Loucy (cell line): ENCODE results near the gene TGFBR3L.
A peak's percentile ranks its signal among the peaks of the same experiment; 100 is the strongest.

Experiments
- H2AFZ ChIP-seq: fragments of 200-600 bp; sonication (generic); 2 replicates; pipeline ENCODE4 v1.6.0; 2016; ENCODE audit warnings: antibody characterized with exemption, mild to moderate bottlenecking, low read length, moderate library complexity
- H3F3A ChIP-seq: fragments of 200-600 bp; 2 replicates; pipeline ENCODE4 v1.6.0; 2016; ENCODE audit warnings: antibody characterized with exemption, low read depth, mild to moderate bottlenecking
- H3K27me3 ChIP-seq: fragments of 200-600 bp; sonication (generic); 2 replicates; pipeline ENCODE4 v1.6.1; 2014; ENCODE audit warnings: low read length, mild to moderate bottlenecking; ENCODE audit not compliant: insufficient read depth, poor library complexity, severe bottlenecking
- H3K36me3 ChIP-seq: fragments of 200-600 bp; sonication (generic); 2 replicates; pipeline ENCODE4 v1.6.1; 2016; ENCODE audit warnings: low read length; ENCODE audit not compliant: insufficient read depth
- H3K4me1 ChIP-seq: fragments of 200-600 bp; sonication (generic); 2 replicates; pipeline ENCODE4 v1.5.1; 2014; ENCODE audit warnings: low read length, mild to moderate bottlenecking; ENCODE audit not compliant: insufficient read depth, poor library complexity, severe bottlenecking
- H3K4me2 ChIP-seq: fragments of 200-600 bp; sonication (generic); 2 replicates; pipeline ENCODE4 v1.6.0; 2014; ENCODE audit warnings: antibody characterized with exemption, low read length, low read depth, mild to moderate bottlenecking; ENCODE audit not compliant: poor library complexity, severe bottlenecking
- H3K4me3 ChIP-seq: fragments of 200-600 bp; sonication (generic); 2 replicates; pipeline ENCODE4 v1.5.1; 2014; ENCODE audit warnings: low read length, mild to moderate bottlenecking, mixed read lengths; ENCODE audit not compliant: poor library complexity, severe bottlenecking
- H3K79me2 ChIP-seq: fragments of 200-600 bp; sonication (generic); 2 replicates; pipeline ENCODE4 v1.6.1; 2014; ENCODE audit warnings: low read length; ENCODE audit not compliant: insufficient read depth
- H3K9ac ChIP-seq: fragments of 200-600 bp; sonication (generic); 2 replicates; pipeline ENCODE4 v1.6.0; 2014; ENCODE audit warnings: mild to moderate bottlenecking, low read depth, low read length, moderate library complexity; ENCODE audit not compliant: poor library complexity, severe bottlenecking
- H3K9me2 ChIP-seq: fragments of 200-600 bp; sonication (generic); replicated peaks from 2 replicates; pipeline ENCODE4 v1.6.1; 2016; ENCODE audit warnings: low read depth, low read length, mixed read lengths
- H3K9me3 ChIP-seq: fragments of 200-600 bp; sonication (generic); 2 replicates; pipeline ENCODE4 v1.6.1; 2014; ENCODE audit warnings: mild to moderate bottlenecking, antibody characterized with exemption, low read length, low read depth; ENCODE audit not compliant: insufficient read depth
- H4K20me1 ChIP-seq: fragments of 200-600 bp; sonication (generic); 2 replicates; pipeline ENCODE4 v1.6.0; 2014; ENCODE audit warnings: antibody characterized with exemption, low read length, mild to moderate bottlenecking; ENCODE audit not compliant: insufficient read depth, poor library complexity, severe bottlenecking
- EZH2phosphoT487 ChIP-seq: fragments of 200-600 bp; IDR thresholded peaks from 2 replicates; pipeline ENCODE4 v1.6.1; 2018; ENCODE audit warnings: antibody characterized with exemption, mild to moderate bottlenecking, moderate library complexity, borderline replicate concordance
- TF ChIP-seq, protein P1 (sequence below): fragments of 200-600 bp; sonication (generic); conservative IDR thresholded peaks from 2 replicates; pipeline ENCODE4 v1.5.1; 2014; ENCODE audit warnings: mild to moderate bottlenecking, antibody characterized with exemption, low read length

The TGFBR3L gene

DNA sequence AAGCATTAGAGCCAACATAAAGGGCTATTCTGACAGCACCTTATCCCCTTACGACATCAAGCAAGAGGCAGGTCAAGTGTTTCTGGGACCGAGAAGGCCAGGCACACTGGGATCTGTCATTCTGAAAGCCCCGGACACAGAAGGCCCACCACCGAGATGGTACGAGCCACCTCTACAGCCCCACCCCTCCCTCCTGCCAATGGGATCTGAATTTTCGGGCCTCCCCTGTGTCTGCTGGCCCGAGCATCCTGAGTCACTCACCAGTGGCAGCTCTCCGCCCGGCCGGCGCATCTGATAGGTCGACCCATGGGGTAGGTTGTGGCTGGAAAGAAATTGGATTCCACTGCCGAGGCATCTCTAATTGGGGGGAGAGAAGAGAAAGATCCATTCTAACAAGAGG lies 26.2 kb downstream of the TGFBR3L start:
- no peak for TF ChIP-seq EZH2phosphoT487
- TF ChIP-seq, protein P1, sequence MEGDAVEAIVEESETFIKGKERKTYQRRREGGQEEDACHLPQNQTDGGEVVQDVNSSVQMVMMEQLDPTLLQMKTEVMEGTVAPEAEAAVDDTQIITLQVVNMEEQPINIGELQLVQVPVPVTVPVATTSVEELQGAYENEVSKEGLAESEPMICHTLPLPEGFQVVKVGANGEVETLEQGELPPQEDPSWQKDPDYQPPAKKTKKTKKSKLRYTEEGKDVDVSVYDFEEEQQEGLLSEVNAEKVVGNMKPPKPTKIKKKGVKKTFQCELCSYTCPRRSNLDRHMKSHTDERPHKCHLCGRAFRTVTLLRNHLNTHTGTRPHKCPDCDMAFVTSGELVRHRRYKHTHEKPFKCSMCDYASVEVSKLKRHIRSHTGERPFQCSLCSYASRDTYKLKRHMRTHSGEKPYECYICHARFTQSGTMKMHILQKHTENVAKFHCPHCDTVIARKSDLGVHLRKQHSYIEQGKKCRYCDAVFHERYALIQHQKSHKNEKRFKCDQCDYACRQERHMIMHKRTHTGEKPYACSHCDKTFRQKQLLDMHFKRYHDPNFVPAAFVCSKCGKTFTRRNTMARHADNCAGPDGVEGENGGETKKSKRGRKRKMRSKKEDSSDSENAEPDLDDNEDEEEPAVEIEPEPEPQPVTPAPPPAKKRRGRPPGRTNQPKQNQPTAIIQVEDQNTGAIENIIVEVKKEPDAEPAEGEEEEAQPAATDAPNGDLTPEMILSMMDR, result no peak
- Histone ChIP-seq H3K4me1 (peaks cover 6% of the 10 kb centered on the region), H3K79me2 (peaks cover 31% of the 10 kb centered on the region), H3K9ac (no peak overlapping the region), H4K20me1 (no peaks in the 10 kb centered on the region), H3K27me3 (no peaks in the 10 kb centered on the region), H2AFZ (no peak overlapping the region), H3K36me3 (peaks cover 15% of the 10 kb centered on the region; the same call in 1 of the 2 replicates), H3K9me2 (no peaks in the 10 kb centered on the region), H3F3A (no peaks in the 10 kb centered on the region), H3K4me3 (no peak overlapping the region), H3K9me3 (no peaks in the 10 kb centered on the region), H3K4me2 (no peak overlapping the region)

DNA sequence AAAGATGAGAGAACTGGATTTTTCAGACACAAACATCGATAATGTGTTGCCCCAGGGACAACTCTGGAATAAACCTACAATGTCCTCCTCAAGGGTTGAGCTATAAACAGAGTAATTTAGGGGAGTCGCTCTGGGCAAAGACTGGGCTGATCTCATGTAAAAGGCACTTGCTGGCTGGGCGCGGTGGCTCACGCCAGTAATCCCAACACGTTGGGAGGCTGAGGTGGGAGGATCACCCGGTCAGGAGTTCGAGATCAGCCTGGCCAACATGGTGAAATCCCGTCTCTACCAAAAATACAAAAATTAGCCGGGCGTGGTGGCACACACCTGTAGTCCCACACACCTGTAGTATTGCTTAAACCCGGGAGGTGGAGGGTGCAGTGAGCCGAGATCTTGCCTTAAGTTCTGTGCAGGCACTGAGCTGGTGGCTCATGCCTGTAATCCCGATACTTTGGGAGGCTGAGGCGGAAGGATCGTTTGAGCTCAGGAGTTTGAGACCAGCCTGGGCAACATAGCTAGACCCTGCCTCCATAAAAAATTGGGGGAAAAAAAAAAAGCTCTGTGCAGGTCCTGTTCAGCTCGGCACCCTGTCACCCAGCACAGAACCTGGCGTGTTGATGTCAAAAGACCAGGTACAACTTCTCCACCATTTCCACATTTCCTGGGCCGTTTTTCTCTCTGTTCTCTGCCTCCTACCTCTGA lies 27.4 kb downstream of the TGFBR3L start:
- Histone ChIP-seq H3K9me3 (no peaks in the 10 kb centered on the region), H3K79me2 (peaks cover 31% of the 10 kb centered on the region), H2AFZ (no peak overlapping the region), H4K20me1 (no peaks in the 10 kb centered on the region), H3K36me3 (peaks cover 12% of the 10 kb centered on the region; the same call in 1 of the 2 replicates), H3K4me2 (peak overlapping the region; percentile 65), H3F3A (no peaks in the 10 kb centered on the region), H3K9me2 (no peaks in the 10 kb centered on the region), H3K27me3 (no peaks in the 10 kb centered on the region), H3K4me3 (peak overlapping the region; percentile 80), H3K4me1 (peaks cover 6% of the 10 kb centered on the region), H3K9ac (peak overlapping the region; percentile 90)
- TF ChIP-seq, protein P1, result no peak
- no peak for TF ChIP-seq EZH2phosphoT487

DNA sequence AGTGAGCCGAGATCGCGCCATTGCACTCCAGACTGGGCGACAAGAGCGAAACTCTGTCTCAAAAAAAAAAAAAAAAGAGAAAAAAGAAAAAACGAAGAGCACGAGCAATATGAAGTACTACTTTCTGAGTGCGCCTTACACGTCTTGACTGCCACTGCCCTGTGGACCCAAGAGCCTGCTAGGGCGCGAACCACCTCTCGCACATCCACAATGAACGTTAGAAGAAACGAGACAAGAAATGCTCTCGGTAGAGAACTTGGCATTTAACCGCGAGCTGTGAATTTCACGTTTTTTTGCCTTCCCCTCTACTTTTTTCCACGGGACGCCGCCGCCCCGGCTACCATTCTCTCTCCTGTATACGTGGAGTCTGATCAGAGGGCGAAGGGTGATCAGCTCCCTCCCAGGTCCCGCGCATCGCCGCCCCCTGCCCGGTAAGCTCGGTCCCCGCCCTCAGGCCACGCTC lies 28.4 kb downstream of the TGFBR3L start:
- Histone ChIP-seq H3K9ac (peak overlapping the region; percentile 90), H3K9me2 (no peaks in the 10 kb centered on the region), H3K4me1 (peaks cover 6% of the 10 kb centered on the region), H3K9me3 (no peaks in the 10 kb centered on the region), H3K79me2 (peaks cover 31% of the 10 kb centered on the region), H3K36me3 (peaks cover 3% of the 10 kb centered on the region; the same call in 1 of the 2 replicates), H4K20me1 (no peaks in the 10 kb centered on the region), H3K4me3 (peak overlapping the region; percentile 80), H3F3A (no peaks in the 10 kb centered on the region), H2AFZ (peak overlapping the region; percentile 91), H3K27me3 (no peaks in the 10 kb centered on the region), H3K4me2 (peak overlapping the region; percentile 65)
- TF ChIP-seq EZH2phosphoT487, result no peak
- TF ChIP-seq, protein P1, result no peak
